ENCODE results near the gene SLC9A5.

DNA sequence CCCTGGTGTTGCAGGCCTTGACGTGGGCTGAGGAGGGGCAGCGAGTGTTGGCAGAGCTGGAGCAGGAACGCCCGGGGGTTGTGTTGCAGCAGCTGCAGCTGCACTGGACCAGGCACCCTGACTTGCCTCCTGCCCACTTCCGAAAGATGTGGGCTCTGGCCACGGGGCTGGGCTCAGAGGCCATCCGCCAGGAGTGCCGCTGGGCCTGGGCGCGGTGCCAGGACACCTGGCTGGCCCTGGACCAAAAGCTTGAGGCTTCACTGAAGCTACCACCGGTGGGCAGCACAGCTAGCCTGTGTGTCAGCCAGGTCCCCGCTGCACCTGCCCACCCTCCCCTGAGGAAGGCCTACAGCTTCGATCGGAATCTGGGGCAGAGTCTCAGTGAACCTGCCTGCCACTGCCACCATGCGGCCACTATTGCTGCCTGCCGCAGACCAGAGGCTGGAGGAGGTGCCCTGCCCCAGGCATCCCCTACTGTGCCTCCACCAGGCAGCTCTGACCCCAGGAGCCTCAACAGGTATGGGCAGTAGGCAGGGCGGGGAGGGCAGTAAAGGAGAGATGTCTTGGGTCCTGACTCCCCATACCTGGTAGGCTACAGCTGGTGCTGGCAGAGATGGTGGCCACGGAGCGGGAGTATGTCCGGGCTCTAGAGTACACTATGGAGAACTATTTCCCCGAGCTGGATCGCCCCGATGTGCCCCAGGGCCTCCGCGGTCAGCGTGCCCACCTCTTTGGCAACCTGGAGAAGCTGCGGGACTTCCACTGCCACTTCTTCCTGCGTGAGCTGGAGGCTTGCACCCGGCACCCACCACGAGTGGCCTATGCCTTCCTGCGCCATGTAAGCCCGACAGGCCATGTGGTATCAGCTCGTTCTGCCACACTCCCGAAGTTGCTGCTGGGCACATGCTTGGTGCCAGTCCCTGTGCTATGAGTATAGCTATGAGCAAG, 36.2 kb downstream of the SLC9A5 start:
- no peak for TF ChIP-seq BHLHE40 (IDR thresholded peaks at IDR 0.05; ENCODE audit: borderline replicate concordance)
- no peak for TF ChIP-seq SP1 (IDR thresholded peaks at IDR 0.05)
- TF ChIP-seq NFRKB (IDR thresholded peaks at IDR 0.05), result no peak
- TF ChIP-seq HDGF (IDR thresholded peaks at IDR 0.05; ENCODE audit: borderline replicate concordance), result no peak
- no peak for TF ChIP-seq SUZ12 (IDR thresholded peaks at IDR 0.05)

Data from HEK293T (cell line).